Keratinocyte (primary cell): ENCODE measurements around the gene TBCD.

ENCODE experiments used
- EZH2 ChIP-seq: IDR thresholded peaks from one replicate; pipeline ENCODE4 v1.6.1; 2012; ENCODE audit warnings: inconsistent platforms, mild to moderate bottlenecking, low read length, moderate library complexity
- TF ChIP-seq, protein P1 (sequence below), 3 experiments: IDR thresholded peaks in 1 of 3; conservative IDR thresholded peaks in 1 of 3; optimal IDR thresholded peaks in 1 of 3; 2 replicates in 2 of 3; 3 replicates in 1 of 3; pipeline versions ENCODE3 to v1.5.1; 2011; ENCODE audit warnings: low read length in 3 of 3, mild to moderate bottlenecking in 3 of 3, moderate library complexity in 2 of 3, control low read depth in 1 of 3, inconsistent platforms in 1 of 3; ENCODE audit not compliant: insufficient read depth in 2 of 3; ENCODE audit errors: extremely low read depth in 1 of 3

DNA sequence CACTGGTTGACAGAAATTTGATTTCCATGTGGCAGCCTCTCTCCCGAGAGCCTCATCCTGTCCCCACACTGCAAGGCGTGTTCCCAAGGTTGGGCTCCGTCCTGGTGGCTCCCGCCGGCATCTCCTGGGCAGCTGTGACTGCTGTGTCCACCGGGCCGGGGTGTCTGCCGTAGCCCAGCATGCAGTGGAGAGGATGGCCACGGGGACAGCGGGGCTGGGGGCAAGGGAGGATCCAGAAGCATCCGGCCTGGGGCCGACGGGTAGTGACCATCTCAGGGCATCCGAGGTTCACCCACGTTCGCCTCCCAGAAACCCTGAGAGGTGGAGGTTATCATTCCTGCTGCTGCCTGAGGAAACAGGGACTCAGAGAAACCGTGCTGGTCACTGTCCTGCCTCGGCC is 46.1 kb upstream of the TBCD start:
- TF ChIP-seq EZH2: no peak
- TF ChIP-seq, protein P1, sequence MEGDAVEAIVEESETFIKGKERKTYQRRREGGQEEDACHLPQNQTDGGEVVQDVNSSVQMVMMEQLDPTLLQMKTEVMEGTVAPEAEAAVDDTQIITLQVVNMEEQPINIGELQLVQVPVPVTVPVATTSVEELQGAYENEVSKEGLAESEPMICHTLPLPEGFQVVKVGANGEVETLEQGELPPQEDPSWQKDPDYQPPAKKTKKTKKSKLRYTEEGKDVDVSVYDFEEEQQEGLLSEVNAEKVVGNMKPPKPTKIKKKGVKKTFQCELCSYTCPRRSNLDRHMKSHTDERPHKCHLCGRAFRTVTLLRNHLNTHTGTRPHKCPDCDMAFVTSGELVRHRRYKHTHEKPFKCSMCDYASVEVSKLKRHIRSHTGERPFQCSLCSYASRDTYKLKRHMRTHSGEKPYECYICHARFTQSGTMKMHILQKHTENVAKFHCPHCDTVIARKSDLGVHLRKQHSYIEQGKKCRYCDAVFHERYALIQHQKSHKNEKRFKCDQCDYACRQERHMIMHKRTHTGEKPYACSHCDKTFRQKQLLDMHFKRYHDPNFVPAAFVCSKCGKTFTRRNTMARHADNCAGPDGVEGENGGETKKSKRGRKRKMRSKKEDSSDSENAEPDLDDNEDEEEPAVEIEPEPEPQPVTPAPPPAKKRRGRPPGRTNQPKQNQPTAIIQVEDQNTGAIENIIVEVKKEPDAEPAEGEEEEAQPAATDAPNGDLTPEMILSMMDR (optimal IDR thresholded peaks at IDR 0.05 in 1 of 3, IDR thresholded peaks at IDR 0.05 in 1 of 3, conservative IDR thresholded peaks at IDR 0.05 in 1 of 3; ENCODE audit: extremely low read depth in 1 of 3, insufficient read depth in 2 of 3, low read length in 3 of 3): no peak
